T-helper 17 cell (primary cell): ENCODE data around the gene FBXO42. TPM values are rescaled to one million over a fixed set of nuclear protein-coding genes. Genes with fewer than 3 reads are reported as not detected.

Experiments
- ATAC-seq: fragments of 150-1000 bp; cut with Tn5 transposase; 2 replicates; pipeline ENCODE4 v1.10.0; 2021; ENCODE audit warnings: mild to moderate bottlenecking, moderate library complexity
- DNase-seq, 3 donors: peaks; one replicate each; pipeline versions ENCODE4 v3.0.0 to v3.0.0-alpha.2; 2020 to 2021
- H3K9me3 ChIP-seq: one replicate; pipeline ENCODE4 v1.7.0; 2013; ENCODE audit warnings: low read length, mild to moderate bottlenecking; ENCODE audit not compliant: control insufficient read depth, poor library complexity, severe bottlenecking
- H3K27ac Mint-ChIP-seq: one replicate; pipeline ENCODE4 v1.8.0; 2022; ENCODE audit warnings: mild to moderate bottlenecking, moderate library complexity, mixed read lengths
- H3K27me3 Mint-ChIP-seq: one replicate; pipeline ENCODE4 v1.8.0; 2022; ENCODE audit warnings: mixed read lengths
- H3K36me3 Mint-ChIP-seq: one replicate; pipeline ENCODE4 v1.8.0; 2022; ENCODE audit warnings: low read depth, mixed read lengths
- H3K4me1 Mint-ChIP-seq: one replicate; pipeline ENCODE4 v1.8.0; 2022; ENCODE audit warnings: mild to moderate bottlenecking, mixed read lengths
- H3K4me3 Mint-ChIP-seq: one replicate; pipeline ENCODE4 v1.8.0; 2022; ENCODE audit warnings: mild to moderate bottlenecking, moderate library complexity, mixed read lengths
- total RNA-seq, 4 donors: library from RNA in 2 of 4; stranded (reverse) in 2 of 4; gene quantifications; one replicate each; pipeline ENCODE4 v1.2.3 and lab custom pipeline; 2022 to 2026

FBXO42 gene
- total RNA-seq, 2 donors from 2014 or later = 17.4 to 20.5 TPM

DNA sequence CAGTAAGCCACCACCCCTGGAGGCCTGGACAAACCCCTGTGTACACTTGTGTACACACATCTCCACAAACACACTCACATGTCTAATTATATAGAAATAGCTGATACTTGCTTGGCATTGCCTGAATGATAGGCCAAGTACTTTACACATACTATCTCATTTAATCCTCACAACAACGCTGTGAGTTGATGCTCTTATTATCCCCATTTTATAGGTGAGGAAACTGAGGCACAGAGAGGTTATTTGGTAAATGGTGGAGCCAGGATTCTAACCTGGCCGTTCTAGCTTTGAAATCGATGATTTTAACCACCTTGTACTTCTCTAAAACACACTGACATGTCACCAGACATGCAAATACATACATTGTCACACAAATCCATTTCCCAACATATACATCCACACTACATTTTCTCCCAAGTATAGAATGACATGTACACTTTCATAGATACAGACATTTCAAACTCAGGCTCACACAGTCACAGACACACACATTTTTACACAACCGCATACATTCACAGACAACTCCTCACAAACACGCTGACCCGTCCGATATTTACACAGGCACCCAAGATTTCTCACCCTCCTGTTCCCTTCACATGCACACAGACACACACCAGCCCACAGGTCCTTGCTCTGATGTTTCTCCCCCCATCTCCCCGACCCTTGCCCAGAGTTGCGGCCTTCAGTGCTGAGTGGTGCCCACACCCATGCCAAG, 143.0 kb downstream of the FBXO42 start:
- DNase-seq = no peak
- no peak overlapping the region for H3K27ac Mint-ChIP-seq
- no peaks in the 10 kb centered on the region for H3K27me3 Mint-ChIP-seq
- H3K9me3 ChIP-seq = no peaks in the 10 kb centered on the region
- H3K36me3 Mint-ChIP-seq = no peaks in the 10 kb centered on the region
- peaks cover 10% of the 10 kb centered on the region for H3K4me1 Mint-ChIP-seq
- H3K4me3 Mint-ChIP-seq = no peak overlapping the region
- ATAC-seq = no peak

DNA sequence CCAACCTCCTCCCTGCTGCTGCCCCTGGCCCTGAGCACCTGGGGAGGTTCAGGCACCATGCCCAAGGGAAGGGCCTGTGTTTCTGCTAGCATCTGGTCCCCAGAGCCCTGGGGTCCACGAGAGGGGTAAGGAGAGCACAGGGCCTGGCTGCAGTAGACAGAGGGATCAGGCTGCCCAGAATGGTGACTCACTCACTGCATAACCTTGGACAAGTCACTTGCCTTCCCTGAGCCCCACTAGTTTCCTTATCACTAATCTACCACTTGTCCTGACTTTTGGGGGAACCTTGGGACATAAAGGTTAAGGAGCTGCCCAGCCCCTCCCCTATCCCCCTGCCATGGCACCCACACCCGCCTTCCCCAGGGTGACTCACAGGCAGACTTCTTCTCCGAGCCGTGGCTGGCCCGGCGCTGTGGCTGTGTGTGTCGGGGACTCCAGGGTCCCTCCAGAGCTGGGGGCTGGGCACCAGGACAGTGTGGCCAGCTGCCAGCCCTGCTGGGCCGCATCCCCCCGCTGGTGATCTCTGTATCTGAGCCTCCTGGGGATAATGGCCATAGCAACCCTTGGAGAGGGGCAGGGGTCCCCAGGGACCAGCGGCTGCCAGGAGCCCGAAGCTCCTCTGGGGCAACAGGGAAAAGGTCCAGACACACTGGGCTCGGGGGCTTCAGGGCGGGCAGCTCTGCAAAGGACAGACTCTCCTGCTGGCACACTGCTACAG, 143.9 kb downstream of the FBXO42 start:
- ATAC-seq (no peak), DNase-seq (no peak)
- Mint-ChIP-seq H3K4me3 (peak overlapping the region; percentile 7), H3K4me1 (peaks cover 17% of the 10 kb centered on the region), H3K36me3 (peaks cover 4% of the 10 kb centered on the region), H3K27ac (no peak overlapping the region), H3K27me3 (no peaks in the 10 kb centered on the region)
- H3K9me3 ChIP-seq = no peaks in the 10 kb centered on the region

DNA sequence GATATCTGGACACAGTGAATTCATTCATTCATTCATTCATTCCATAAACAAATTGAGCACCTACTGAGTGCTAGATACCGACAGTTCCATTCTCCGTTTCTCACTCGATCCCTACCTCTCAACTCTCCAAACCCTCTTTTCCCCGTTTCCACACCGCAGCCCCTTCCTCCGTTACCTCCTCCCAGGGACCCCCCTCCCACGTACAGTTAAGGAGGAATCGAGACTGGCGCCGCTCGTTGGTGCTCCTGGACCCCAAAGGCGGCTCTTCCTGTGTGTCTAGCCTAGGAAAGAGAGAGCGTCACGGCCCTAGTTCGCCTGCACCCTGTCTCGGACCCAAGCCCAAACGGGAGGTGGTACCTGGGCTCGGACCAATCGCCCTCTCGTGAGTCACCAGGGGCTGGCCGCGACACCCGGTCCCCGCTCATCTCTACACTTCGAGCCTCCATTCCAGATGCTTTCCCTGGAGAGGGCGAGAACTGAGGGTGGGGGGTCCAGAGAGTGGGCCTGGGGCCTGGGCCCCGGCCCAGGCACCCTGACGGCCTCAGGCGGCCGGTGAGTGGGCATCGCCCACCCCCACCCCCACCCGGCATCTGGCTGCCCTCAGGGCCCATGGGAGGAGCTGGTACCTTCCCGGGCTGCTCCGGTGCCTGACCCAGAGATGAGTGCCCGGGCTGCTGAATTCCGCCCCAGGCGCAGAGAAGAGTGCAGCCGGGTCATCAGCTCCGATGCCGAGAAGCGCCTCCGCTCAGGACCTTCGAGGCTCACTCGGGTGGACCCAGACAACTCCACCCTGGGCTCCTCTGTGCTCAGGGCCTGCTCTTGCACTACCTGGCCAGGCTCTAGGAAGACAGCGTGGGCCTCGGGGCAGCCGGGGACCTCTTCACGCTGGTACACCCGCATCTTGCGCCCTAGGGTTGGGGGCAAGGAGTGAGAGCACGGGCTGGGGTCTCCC, 144.7 kb downstream of the FBXO42 start:
- Mint-ChIP-seq H3K4me1 (peaks cover 22% of the 10 kb centered on the region), H3K36me3 (peaks cover 6% of the 10 kb centered on the region), H3K27me3 (no peaks in the 10 kb centered on the region), H3K27ac (peak overlapping the region; percentile 70), H3K4me3 (peak overlapping the region; percentile 87)
- DNase-seq = no peak
- ATAC-seq = no peak
- H3K9me3 ChIP-seq = no peaks in the 10 kb centered on the region

DNA sequence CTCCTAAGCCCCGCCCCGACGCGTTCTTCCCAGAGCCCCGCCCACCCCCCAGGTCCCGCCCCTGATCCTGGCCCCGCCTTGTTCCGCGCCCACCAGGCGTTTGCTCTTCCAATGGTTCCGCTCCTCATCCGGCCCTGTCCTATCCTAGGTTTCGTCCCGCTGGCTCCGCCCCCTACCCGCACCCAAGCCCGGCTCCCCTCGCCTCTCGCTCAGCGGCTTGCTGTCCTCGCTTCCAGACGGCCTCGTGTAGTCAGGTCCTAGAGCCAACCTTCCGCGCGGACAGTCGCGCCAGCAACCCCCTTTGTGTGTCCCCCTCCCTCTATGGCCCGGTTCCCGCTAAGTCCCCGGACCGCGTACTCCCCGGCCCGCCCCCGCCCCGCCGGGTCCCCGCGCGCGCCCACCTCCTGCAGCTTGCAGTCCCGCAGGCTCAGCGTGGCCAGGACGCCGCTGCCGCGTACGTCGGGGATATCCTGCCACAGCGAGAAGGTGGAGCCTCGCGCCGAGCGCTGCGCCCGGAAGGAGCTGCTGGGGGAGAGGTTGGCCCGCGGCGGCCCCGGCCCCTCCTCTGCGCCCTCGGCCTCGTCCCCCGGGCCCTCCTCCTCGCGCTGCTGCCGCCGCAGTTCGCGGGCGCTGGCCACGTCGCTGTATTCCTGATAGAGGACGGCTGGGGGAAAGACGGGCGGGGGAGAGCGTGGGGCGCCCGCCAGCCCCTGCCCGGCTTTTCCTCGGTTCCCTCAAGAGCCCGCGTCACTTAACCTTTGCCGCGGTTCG, 145.5 kb downstream of the FBXO42 start:
- peak overlapping the region; percentile 87 for H3K4me3 Mint-ChIP-seq
- ATAC-seq (peak; percentile 92), DNase-seq (peak; percentile 86 to 91 (median 90))
- H3K4me1 Mint-ChIP-seq = peaks cover 22% of the 10 kb centered on the region
- H3K9me3 ChIP-seq = no peaks in the 10 kb centered on the region
- H3K27me3 Mint-ChIP-seq = no peaks in the 10 kb centered on the region
- peak overlapping the region; percentile 70 for H3K27ac Mint-ChIP-seq
- peaks cover 6% of the 10 kb centered on the region for H3K36me3 Mint-ChIP-seq

DNA sequence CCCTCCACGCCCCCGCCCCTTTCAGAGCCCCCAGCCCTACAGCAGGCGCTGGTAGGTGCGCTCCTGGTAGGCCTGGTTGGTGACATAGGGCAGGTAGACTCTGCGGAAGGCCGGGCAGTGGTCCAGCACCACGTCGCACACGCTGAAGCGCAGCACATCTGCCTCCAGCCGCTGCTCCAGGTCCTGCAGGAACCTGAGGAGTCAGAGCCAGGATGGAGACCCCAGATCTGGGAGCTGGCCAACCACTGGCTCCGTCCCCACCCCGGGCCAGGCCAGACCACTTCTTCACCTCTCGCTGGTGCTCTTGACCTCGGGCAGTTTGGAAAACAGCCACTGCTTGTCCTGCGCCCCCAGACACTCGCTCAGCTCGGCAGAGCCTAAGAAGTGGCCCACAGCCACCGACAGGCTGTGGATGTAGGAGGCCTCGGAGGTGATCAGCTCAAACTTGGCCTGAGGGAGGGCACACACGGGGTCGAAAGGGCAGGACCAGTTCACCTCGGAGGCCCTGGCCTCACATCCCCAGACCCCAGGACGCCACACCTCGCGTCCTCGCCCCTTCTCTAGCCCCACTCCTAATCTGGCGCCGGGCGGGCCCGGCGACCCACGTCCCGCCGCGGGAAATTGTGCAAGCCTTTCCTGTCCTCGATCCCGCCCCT, 146.3 kb downstream of the FBXO42 start:
- ATAC-seq (no peak), DNase-seq (no peak)
- H3K4me3 Mint-ChIP-seq = peak overlapping the region; percentile 87
- H3K4me1 Mint-ChIP-seq = peaks cover 22% of the 10 kb centered on the region
- peaks cover 6% of the 10 kb centered on the region for H3K36me3 Mint-ChIP-seq
- H3K9me3 ChIP-seq = no peaks in the 10 kb centered on the region
- H3K27me3 Mint-ChIP-seq = no peaks in the 10 kb centered on the region
- peak overlapping the region; percentile 70 for H3K27ac Mint-ChIP-seq

DNA sequence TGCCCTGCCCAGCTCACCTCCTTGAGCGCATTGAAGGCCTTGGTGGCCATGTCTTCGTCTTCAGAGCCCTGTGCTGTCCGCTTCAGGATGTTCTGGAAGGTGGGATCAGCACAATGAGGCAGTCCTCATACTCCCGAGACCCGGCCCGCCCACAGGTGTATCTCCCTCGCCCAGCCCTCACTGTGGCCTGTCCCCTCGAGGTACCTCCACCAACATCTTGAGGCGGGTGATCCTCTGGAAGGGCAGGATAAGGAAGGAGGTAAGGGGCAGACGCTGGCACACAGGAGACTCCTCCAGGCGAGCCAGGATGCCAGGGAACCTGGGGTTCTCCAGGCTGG, 147.0 kb downstream of the FBXO42 start:
- H3K9me3 ChIP-seq = no peaks in the 10 kb centered on the region
- ATAC-seq (no peak), DNase-seq (no peak)
- H3K27ac Mint-ChIP-seq = no peak overlapping the region
- peaks cover 22% of the 10 kb centered on the region for H3K4me1 Mint-ChIP-seq
- H3K27me3 Mint-ChIP-seq = no peaks in the 10 kb centered on the region
- H3K4me3 Mint-ChIP-seq = peak overlapping the region; percentile 52
- peaks cover 6% of the 10 kb centered on the region for H3K36me3 Mint-ChIP-seq

DNA sequence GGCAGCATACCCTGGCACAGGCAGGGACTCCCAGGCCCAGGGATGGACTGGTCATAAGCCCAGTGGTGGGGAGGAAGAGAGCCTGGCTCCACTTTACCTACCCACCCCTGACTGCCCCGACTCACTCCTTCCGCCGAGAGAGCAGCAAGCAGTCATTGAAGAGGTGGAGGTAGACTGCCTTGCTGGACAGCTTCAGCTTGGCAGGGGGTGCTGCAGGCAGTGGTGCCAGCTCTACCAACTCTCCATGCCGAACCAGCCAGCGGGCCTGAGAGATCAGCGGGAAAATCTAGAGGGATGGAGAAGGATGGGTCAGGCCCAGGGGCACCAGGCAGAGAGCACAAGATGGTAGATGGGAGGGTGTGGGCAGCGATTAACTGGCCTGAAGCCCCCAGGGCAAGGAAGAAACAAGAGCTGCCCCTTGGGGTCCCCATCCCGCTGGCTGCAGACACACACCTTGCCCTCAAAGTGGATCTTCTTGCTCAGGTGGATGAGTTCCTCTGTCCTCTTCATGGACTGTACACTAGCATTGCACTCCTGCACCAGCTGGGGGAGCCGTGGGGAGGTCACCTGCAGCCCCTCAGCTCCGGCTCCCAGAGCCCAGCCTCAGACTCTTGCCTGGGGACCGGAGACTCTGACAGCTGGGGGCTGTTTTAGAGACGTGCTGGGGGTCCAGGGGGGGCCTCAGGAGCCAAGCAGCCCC, 147.5 kb downstream of the FBXO42 start:
- ATAC-seq = no peak
- peak overlapping the region; percentile 71 for H3K27ac Mint-ChIP-seq
- no peaks in the 10 kb centered on the region for H3K9me3 ChIP-seq

DNA sequence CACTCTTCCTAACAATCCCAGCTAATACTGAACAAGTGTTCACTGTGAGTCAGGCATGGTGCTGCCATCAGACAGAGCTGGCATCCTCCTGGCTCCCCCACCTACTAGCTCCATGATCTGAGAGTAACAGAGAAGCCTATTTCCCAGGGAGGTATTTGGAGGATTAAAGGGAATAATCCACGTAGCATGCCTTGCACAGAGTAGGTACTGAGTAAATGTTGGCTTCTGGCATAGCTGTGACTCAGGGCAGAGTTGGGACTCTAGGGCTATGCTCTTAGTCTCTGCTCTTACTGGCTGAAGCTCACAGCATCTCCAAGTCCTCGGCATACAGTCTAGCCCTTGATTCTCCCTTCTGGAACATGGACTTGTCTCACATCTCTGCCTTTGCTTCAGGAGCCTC, 148.1 kb downstream of the FBXO42 start:
- peak overlapping the region; percentile 52 for H3K4me3 Mint-ChIP-seq
- ATAC-seq = no peak
- no peaks in the 10 kb centered on the region for H3K9me3 ChIP-seq
- H3K27me3 Mint-ChIP-seq = no peaks in the 10 kb centered on the region
- peaks cover 26% of the 10 kb centered on the region for H3K4me1 Mint-ChIP-seq
- H3K36me3 Mint-ChIP-seq = peaks cover 6% of the 10 kb centered on the region
- DNase-seq = no peak
- H3K27ac Mint-ChIP-seq = peak overlapping the region; percentile 71

More for the DNA sequence above, 147.5 kb downstream of the FBXO42 start:
- no peak overlapping the region for H3K4me3 Mint-ChIP-seq
- H3K36me3 Mint-ChIP-seq = peaks cover 6% of the 10 kb centered on the region
- H3K27me3 Mint-ChIP-seq = no peaks in the 10 kb centered on the region
- peaks cover 24% of the 10 kb centered on the region for H3K4me1 Mint-ChIP-seq
- no peak for DNase-seq

DNA sequence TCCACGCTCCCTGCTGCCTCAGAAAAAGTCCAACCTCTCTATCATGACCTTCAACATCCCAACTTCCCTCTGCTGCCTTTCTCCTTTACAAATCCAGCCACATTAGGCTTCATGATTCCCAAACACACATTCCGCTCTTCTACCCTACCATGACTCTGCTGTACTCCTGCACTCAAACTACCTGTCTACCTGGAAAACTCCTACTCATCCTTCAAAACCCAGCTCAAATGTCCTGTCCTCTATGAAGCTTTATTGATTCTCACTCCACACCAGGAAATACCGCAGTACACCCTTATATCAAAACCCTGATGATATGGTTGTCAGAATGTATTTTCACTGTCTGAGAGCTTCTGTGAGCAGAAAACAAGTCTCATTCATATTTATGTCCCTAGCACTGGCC, 148.7 kb downstream of the FBXO42 start:
- H3K4me1 Mint-ChIP-seq = peaks cover 29% of the 10 kb centered on the region
- H3K9me3 ChIP-seq = no peaks in the 10 kb centered on the region
- H3K27me3 Mint-ChIP-seq = no peaks in the 10 kb centered on the region
- no peak overlapping the region for H3K4me3 Mint-ChIP-seq
- ATAC-seq (no peak), DNase-seq (no peak)
- H3K27ac Mint-ChIP-seq = peak overlapping the region; percentile 86
- peaks cover 9% of the 10 kb centered on the region for H3K36me3 Mint-ChIP-seq

DNA sequence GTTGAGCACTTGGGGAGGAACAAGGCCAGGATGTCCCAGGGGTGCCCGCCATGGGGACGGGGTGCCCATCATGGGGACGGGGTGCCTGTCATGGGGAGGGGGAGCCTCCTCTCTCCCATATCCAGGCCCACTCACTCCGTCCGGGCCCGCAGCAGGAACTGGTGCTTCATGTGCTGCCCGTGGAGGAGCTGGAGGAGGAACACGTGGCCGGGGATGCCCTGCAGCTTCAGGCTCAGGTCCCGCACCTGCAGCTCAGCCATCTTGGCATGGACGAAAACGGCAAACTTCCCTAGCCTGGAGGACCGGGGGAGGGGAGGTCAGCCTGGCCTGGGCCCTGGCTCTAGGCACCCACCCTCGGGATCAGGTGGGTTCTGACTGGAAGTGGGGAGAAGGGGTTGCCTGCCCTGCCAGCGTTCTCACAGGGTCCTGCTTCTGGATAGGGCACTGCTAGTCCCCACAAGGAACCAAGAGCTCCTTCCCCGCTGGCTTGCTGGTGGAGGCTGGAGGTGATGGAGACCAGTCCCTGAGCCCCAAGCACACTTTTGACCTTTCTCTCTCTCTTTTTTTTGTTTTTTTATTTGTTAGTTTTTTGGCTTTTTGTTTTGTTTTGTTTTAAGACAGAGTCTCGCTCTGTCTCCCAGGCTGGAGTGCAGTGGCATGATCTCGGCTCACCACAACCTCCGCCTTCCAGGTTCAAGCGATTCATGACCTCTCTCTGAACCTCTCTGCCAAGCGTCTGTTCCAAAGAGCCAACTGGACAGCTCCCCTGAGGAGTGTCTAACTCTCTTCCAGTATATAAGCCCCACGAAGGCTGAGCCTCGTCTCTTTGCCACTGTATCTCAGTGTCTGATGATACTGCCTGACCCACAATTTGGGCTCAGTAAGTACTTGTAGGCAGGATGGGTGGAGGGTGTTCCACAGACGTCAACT, 149.7 kb downstream of the FBXO42 start:
- no peaks in the 10 kb centered on the region for H3K9me3 ChIP-seq
- Mint-ChIP-seq H3K36me3 (peaks cover 9% of the 10 kb centered on the region), H3K27me3 (no peaks in the 10 kb centered on the region), H3K27ac (peak overlapping the region; percentile 86), H3K4me1 (peaks cover 29% of the 10 kb centered on the region), H3K4me3 (no peak overlapping the region)
- DNase-seq (no peak), ATAC-seq (no peak)

DNA sequence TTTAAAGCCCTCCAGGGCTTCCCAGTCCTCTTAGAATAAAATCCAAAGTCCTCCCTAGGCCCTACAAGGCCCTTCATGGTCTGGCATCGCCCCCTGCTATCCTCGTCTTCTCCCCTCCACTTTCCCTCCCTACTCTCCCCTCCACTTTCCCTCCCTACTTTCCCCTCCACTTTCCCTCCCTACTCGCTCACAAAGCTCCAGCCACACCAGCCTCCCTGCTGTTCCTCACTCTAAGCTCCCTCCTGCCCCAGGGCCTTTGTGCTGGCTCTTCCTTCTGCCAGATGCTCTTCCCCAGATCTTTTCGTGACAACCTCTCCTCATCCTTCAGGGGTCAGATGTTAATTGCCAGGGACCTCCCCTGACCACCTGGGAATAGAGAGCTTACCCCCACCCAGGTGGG, 152.6 kb downstream of the FBXO42 start:
- H3K4me3 Mint-ChIP-seq = no peak overlapping the region
- H3K4me1 Mint-ChIP-seq = peaks cover 24% of the 10 kb centered on the region
- H3K9me3 ChIP-seq = no peaks in the 10 kb centered on the region
- no peaks in the 10 kb centered on the region for H3K27me3 Mint-ChIP-seq
- ATAC-seq (no peak), DNase-seq (no peak)
- H3K27ac Mint-ChIP-seq = peak overlapping the region; percentile 41
- H3K36me3 Mint-ChIP-seq = peaks cover 9% of the 10 kb centered on the region
